Fibroblast of lung (primary cell): ENCODE results near the gene PRR5L.

Source experiments
- CTCF ChIP-seq, 2 donors: IDR thresholded peaks in 1 of 2; conservative IDR thresholded peaks in 1 of 2; 1 replicate in 1 of 2; 2 replicates in 1 of 2; pipeline ENCODE4 v1.5.1; 2011 to 2012; ENCODE audit warnings: low read length in 2 of 2, control low read depth in 1 of 2, inconsistent platforms in 1 of 2, low read depth in 1 of 2, mild to moderate bottlenecking in 1 of 2
- EZH2 ChIP-seq: IDR thresholded peaks from 2 replicates; pipeline ENCODE4 v1.5.1; 2012; ENCODE audit warnings: low read length, control low read depth, mild to moderate bottlenecking; ENCODE audit errors: missing control alignments

GRCh38 chr11:36425561-36426081, 129.5 kb downstream of the PRR5L start:
- no peak for TF ChIP-seq EZH2
- no peak for TF ChIP-seq CTCF (conservative IDR thresholded peaks at IDR 0.05 in 1 of 2, IDR thresholded peaks at IDR 0.05 in 1 of 2; ENCODE audit: low read depth in 1 of 2, low read length in 2 of 2)
